Astrocyte (in vitro differentiated cells and primary cell): Measurements from ENCODE around the gene COL11A2. TPM values are rescaled to one million over a fixed set of nuclear protein-coding genes. Genes with fewer than 3 reads are reported as not detected.
"Not testable (repeated sequence)": the region's sequence is repeated elsewhere in the genome, so short reads cannot be mapped to it uniquely, and the experiment has no call there.

ENCODE experiments used
- DNase-seq: peaks from one replicate; pipeline ENCODE4 v3.0.0-alpha.2; 2010; ENCODE audit warnings: low read depth
- FAIRE-seq: peaks from 2 replicates; lab custom pipeline; 2011; peaks lifted over from hg19 to GRCh38; lab: Jason Lieb, UNC
- H2AFZ ChIP-seq: 2 replicates; pipeline ENCODE4 v1.6.0; 2012; ENCODE audit warnings: low read depth, low read length, inconsistent platforms
- H3K27ac ChIP-seq: 2 replicates; pipeline ENCODE4 v1.5.1; 2011; ENCODE audit warnings: low read depth, low read length, inconsistent platforms
- H3K27me3 ChIP-seq: 2 replicates; pipeline ENCODE4 v1.6.0; 2011; ENCODE audit warnings: low read length, inconsistent platforms; ENCODE audit not compliant: insufficient read depth
- H3K36me3 ChIP-seq: 2 replicates; pipeline ENCODE4 v1.5.1; 2011; ENCODE audit warnings: low read length, inconsistent platforms; ENCODE audit not compliant: insufficient read depth
- H3K4me1 ChIP-seq: 2 replicates; pipeline ENCODE4 v1.5.1; 2011; ENCODE audit warnings: low read length, inconsistent platforms; ENCODE audit not compliant: insufficient read depth
- H3K4me2 ChIP-seq: 2 replicates; pipeline ENCODE4 v1.6.0; 2012; ENCODE audit warnings: low read length, inconsistent platforms
- H3K4me3 ChIP-seq: 2 replicates; pipeline ENCODE4 v1.5.1; 2011; ENCODE audit warnings: low read depth, mild to moderate bottlenecking, low read length, inconsistent platforms; ENCODE audit not compliant: insufficient read depth
- H3K79me2 ChIP-seq: 2 replicates; pipeline ENCODE4 v1.6.0; 2012; ENCODE audit warnings: mild to moderate bottlenecking, low read length, inconsistent platforms; ENCODE audit not compliant: insufficient read depth
- H3K9ac ChIP-seq: 2 replicates; pipeline ENCODE4 v1.6.0; 2012; ENCODE audit warnings: mild to moderate bottlenecking, low read length, inconsistent platforms
- H3K9me3 ChIP-seq: 2 replicates; pipeline ENCODE4 v1.5.1; 2012; ENCODE audit warnings: low read depth, mild to moderate bottlenecking, low read length, inconsistent platforms; ENCODE audit not compliant: insufficient read depth
- H4K20me1 ChIP-seq: 2 replicates; pipeline ENCODE4 v1.6.0; 2012; ENCODE audit warnings: low read length, inconsistent platforms; ENCODE audit not compliant: insufficient read depth
- H3K27ac Mint-ChIP-seq: one replicate; pipeline ENCODE4 v1.8.0; 2021; ENCODE audit warnings: mild to moderate bottlenecking, mixed read lengths; ENCODE audit not compliant: unreplicated experiment
- H3K27me3 Mint-ChIP-seq: one replicate; pipeline ENCODE4 v1.8.0; 2021; ENCODE audit warnings: low read depth, mixed read lengths; ENCODE audit not compliant: unreplicated experiment
- H3K36me3 Mint-ChIP-seq: one replicate; pipeline ENCODE4 v1.8.0; 2021; ENCODE audit warnings: low read depth, mixed read lengths; ENCODE audit not compliant: unreplicated experiment
- H3K4me1 Mint-ChIP-seq: one replicate; pipeline ENCODE4 v1.8.0; 2021; ENCODE audit warnings: low read depth, mixed read lengths; ENCODE audit not compliant: unreplicated experiment
- H3K4me3 Mint-ChIP-seq: one replicate; pipeline ENCODE4 v1.8.0; 2021; ENCODE audit warnings: mild to moderate bottlenecking, moderate library complexity, mixed read lengths; ENCODE audit not compliant: unreplicated experiment
- H3K9me3 Mint-ChIP-seq: one replicate; pipeline ENCODE4 v1.8.0; 2021; ENCODE audit warnings: mild to moderate bottlenecking, mixed read lengths; ENCODE audit not compliant: unreplicated experiment
- CTCF ChIP-seq: IDR thresholded peaks from 2 replicates; pipeline ENCODE4 v1.5.1; 2011; ENCODE audit warnings: low read depth, mild to moderate bottlenecking, inconsistent platforms, low read length, moderate library complexity; ENCODE audit not compliant: insufficient read depth
- EZH2 ChIP-seq: IDR thresholded peaks from 2 replicates; pipeline ENCODE4 v1.6.1; 2012; ENCODE audit warnings: mild to moderate bottlenecking, low read length, inconsistent platforms; ENCODE audit not compliant: insufficient read depth
- total RNA-seq: library from RNA; stranded (reverse); gene quantifications from 2 replicates; pipeline ENCODE4 v1.2.1, GENCODE V29; 2021

COL11A2 gene
- total RNA-seq, 1 donor from 2014 or later: 1.3 TPM

GRCh38 chr6:33236852-33237251, 44.6 kb upstream of the COL11A2 start:
- H4K20me1 ChIP-seq: no peaks in the 10 kb centered on the region
- H3K27ac ChIP-seq: no peak overlapping the region
- no peak for TF ChIP-seq EZH2
- H3K9me3 ChIP-seq: no peaks in the 10 kb centered on the region
- Mint-ChIP-seq H3K4me3 (no peak overlapping the region), H3K27ac (no peak overlapping the region), H3K4me1 (no peaks in the 10 kb centered on the region), H3K36me3 (no peaks in the 10 kb centered on the region), H3K27me3 (peaks cover 42% of the 10 kb centered on the region), H3K9me3 (peaks cover 3% of the 10 kb centered on the region)
- no peak for DNase-seq
- H3K36me3 ChIP-seq: no peaks in the 10 kb centered on the region
- H3K9ac ChIP-seq: no peak overlapping the region
- no peak overlapping the region for H3K4me3 ChIP-seq
- no peaks in the 10 kb centered on the region for H3K79me2 ChIP-seq
- H3K27me3 ChIP-seq: peaks cover 23% of the 10 kb centered on the region
- no peak overlapping the region for H2AFZ ChIP-seq
- FAIRE-seq: no peak
- no peaks in the 10 kb centered on the region for H3K4me1 ChIP-seq
- H3K4me2 ChIP-seq: no peak overlapping the region

- FAIRE-seq: no peak
Observed at GRCh38 chr6:33236328-33236727, 44.1 kb upstream of the COL11A2 start.

GRCh38 chr6:33235221-33235634, 43.0 kb upstream of the COL11A2 start:
- peaks cover 46% of the 10 kb centered on the region for H3K27me3 Mint-ChIP-seq
- Histone ChIP-seq H3K36me3 (no peaks in the 10 kb centered on the region), H3K27ac (no peak overlapping the region), H3K4me2 (no peak overlapping the region), H3K27me3 (peaks cover 29% of the 10 kb centered on the region), H3K9ac (no peak overlapping the region), H3K4me3 (no peak overlapping the region), H3K9me3 (no peaks in the 10 kb centered on the region), H4K20me1 (no peaks in the 10 kb centered on the region), H3K79me2 (no peaks in the 10 kb centered on the region), H2AFZ (no peak overlapping the region), H3K4me1 (no peaks in the 10 kb centered on the region)
- no peak for TF ChIP-seq EZH2
- TF ChIP-seq CTCF: no peak
- no peak overlapping the region for H3K4me3 Mint-ChIP-seq
- DNase-seq (no peak), FAIRE-seq (no peak)
- no peaks in the 10 kb centered on the region for H3K36me3 Mint-ChIP-seq
- no peaks in the 10 kb centered on the region for H3K4me1 Mint-ChIP-seq
- no peak overlapping the region for H3K27ac Mint-ChIP-seq
- peaks cover 2% of the 10 kb centered on the region for H3K9me3 Mint-ChIP-seq

More at GRCh38 chr6:33236328-33236727, 44.1 kb upstream of the COL11A2 start:
- peaks cover 44% of the 10 kb centered on the region for H3K27me3 Mint-ChIP-seq
- no peak for DNase-seq
- peaks cover 26% of the 10 kb centered on the region for H3K27me3 ChIP-seq
- H3K27ac ChIP-seq: no peak overlapping the region
- no peak overlapping the region for H3K4me3 ChIP-seq
- H3K9me3 ChIP-seq: no peaks in the 10 kb centered on the region
- TF ChIP-seq CTCF (no peak), EZH2 (no peak)
- H3K27ac Mint-ChIP-seq: no peak overlapping the region
- H3K4me1 ChIP-seq: no peaks in the 10 kb centered on the region
- H3K36me3 Mint-ChIP-seq: no peaks in the 10 kb centered on the region
- H3K4me3 Mint-ChIP-seq: no peak overlapping the region
- H3K4me1 Mint-ChIP-seq: no peaks in the 10 kb centered on the region
- no peaks in the 10 kb centered on the region for H4K20me1 ChIP-seq
- H3K4me2 ChIP-seq: no peak overlapping the region
- H3K9ac ChIP-seq: no peak overlapping the region
- no peak overlapping the region for H2AFZ ChIP-seq
- H3K36me3 ChIP-seq: no peaks in the 10 kb centered on the region
- H3K79me2 ChIP-seq: no peaks in the 10 kb centered on the region
- H3K9me3 Mint-ChIP-seq: peaks cover 3% of the 10 kb centered on the region

GRCh38 chr6:33226503-33227120, 34.3 kb upstream of the COL11A2 start:
- H3K27ac Mint-ChIP-seq, H3K36me3 Mint-ChIP-seq, H2AFZ ChIP-seq, H3K27ac ChIP-seq, H4K20me1 ChIP-seq, H3K4me2 ChIP-seq, DNase-seq, H3K4me3 Mint-ChIP-seq, FAIRE-seq, H3K4me1 ChIP-seq, H3K9ac ChIP-seq, H3K4me3 ChIP-seq, H3K9me3 Mint-ChIP-seq, H3K36me3 ChIP-seq, H3K9me3 ChIP-seq, H3K79me2 ChIP-seq, H3K4me1 Mint-ChIP-seq: not testable (repeated sequence)
- H3K27me3 ChIP-seq: peaks cover 20% of the 10 kb centered on the region
- peaks cover 14% of the 10 kb centered on the region for H3K27me3 Mint-ChIP-seq
